HG03159 (cell line): Measurements from ENCODE around the gene PCDHA6.
"Not testable (repeated sequence)": the region's sequence is repeated elsewhere in the genome, so short reads cannot be mapped to it uniquely, and the experiment has no call there.

Source experiments
- ATAC-seq: cut with Tn5 transposase; IDR thresholded peaks from one replicate; pipeline ENCODE4 v1.9.1; 2021; ENCODE audit warnings: mild to moderate bottlenecking, moderate library complexity; ENCODE audit not compliant: unreplicated experiment

PCDHA6 gene

GRCh38 chr5:140808889-140809291 lies 18.9 kb upstream of the PCDHA6 start:
- ATAC-seq = no peak

- ATAC-seq = no peak
Observed at GRCh38 chr5:140821375-140822280, 6.1 kb upstream of the PCDHA6 start, which contains the start of gene PCDHA5. Gene PCDHA5, plus strand, starts transcription at chr5:140821613.

GRCh38 chr5:140822281-140822629 lies 5.5 kb upstream of the PCDHA6 start:
- no peak for ATAC-seq

GRCh38 chr5:140822969-140823368 lies 4.8 kb upstream of the PCDHA6 start:
- ATAC-seq = not testable (repeated sequence)

GRCh38 chr5:140823475-140823874 lies 4.3 kb upstream of the PCDHA6 start:
- no peak for ATAC-seq

GRCh38 chr5:140828362-140828737 lies 590 bp downstream of the PCDHA6 start:
- no peak for ATAC-seq

- ATAC-seq = not testable (repeated sequence)
Observed at GRCh38 chr5:140829511-140830501, 2.0 kb downstream of the PCDHA6 start.

GRCh38 chr5:140833993-140834392 lies 6.2 kb downstream of the PCDHA6 start, which contains the start of gene PCDHA7:
Gene PCDHA7, plus strand, starts transcription at chr5:140834269. Its CDS starts 115 bp downstream, at chr5:140834384.
- ATAC-seq = no peak

- not testable (repeated sequence) for ATAC-seq
Observed at GRCh38 chr5:140834439-140835008, 6.8 kb downstream of the PCDHA6 start.

GRCh38 chr5:140835622-140836510 lies 8.1 kb downstream of the PCDHA6 start:
- no peak for ATAC-seq

GRCh38 chr5:140840978-140841962 lies 13.5 kb downstream of the PCDHA6 start, which contains the start of gene PCDHA8:
Gene PCDHA8, plus strand, starts transcription at chr5:140841187. Its CDS starts 135 bp downstream, at chr5:140841322.
- ATAC-seq = no peak

GRCh38 chr5:140842798-140843733 lies 15.3 kb downstream of the PCDHA6 start:
- ATAC-seq = no peak

- not testable (repeated sequence) for ATAC-seq
Observed at GRCh38 chr5:140848139-140849102, 20.7 kb downstream of the PCDHA6 start, which contains the start of gene PCDHA9. Gene PCDHA9, plus strand, starts transcription at chr5:140848382. Its CDS starts 114 bp downstream, at chr5:140848496.

GRCh38 chr5:140849831-140850634 lies 22.3 kb downstream of the PCDHA6 start:
- ATAC-seq = not testable (repeated sequence)
